ENCODE data around the gene EXOC2.

- TF ChIP-seq FOXM1 (IDR thresholded peaks at IDR 0.05; ENCODE audit: borderline replicate concordance) (no peak), SUZ12 (IDR thresholded peaks at IDR 0.05) (no peak), TARDBP (IDR thresholded peaks at IDR 0.05) (no peak), CTBP1 (IDR thresholded peaks at IDR 0.05; ENCODE audit: borderline replicate concordance) (peak; percentile 61; the same call in 1 of the 2 replicates), FOXK2 (IDR thresholded peaks at IDR 0.05) (no peak), HDGF (IDR thresholded peaks at IDR 0.05; ENCODE audit: borderline replicate concordance) (no peak)
Measured at GRCh38 chr6:692858-693722, at the start of gene EXOC2.
